DND-41 (cell line): ENCODE results near the gene RGR.

Source experiments
- EZH2 ChIP-seq: IDR thresholded peaks from 3 replicates; pipeline ENCODE4 v1.6.1; 2012; ENCODE audit warnings: borderline replicate concordance, low read depth, mild to moderate bottlenecking, moderate library complexity, low read length, inconsistent platforms; ENCODE audit not compliant: severe bottlenecking
- TF ChIP-seq, protein P1 (sequence below): IDR thresholded peaks from 2 replicates; pipeline ENCODE4 v1.5.1; 2012; ENCODE audit warnings: borderline replicate concordance, low read length, moderate library complexity, mild to moderate bottlenecking; ENCODE audit not compliant: poor library complexity, severe bottlenecking; ENCODE audit errors: extremely low read depth

DNA sequence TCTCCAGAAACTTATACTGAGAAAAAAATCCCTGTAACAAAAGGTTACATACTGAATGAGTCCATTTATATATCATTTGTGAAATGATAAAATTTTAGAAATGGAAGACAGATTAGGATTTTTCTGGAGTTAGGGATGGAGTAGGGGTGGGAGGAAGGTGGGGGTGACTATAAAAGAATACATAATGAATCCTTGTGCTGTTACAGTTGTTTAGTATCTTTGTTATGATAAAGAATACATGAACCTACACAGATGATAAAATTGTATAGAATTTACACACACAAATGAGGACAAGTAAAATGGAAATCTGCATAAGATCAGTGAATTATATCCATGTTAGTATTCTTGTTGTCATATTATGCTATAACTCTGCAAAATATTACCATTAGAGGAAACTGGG is 41.8 kb downstream of the RGR start:
- TF ChIP-seq, protein P1, sequence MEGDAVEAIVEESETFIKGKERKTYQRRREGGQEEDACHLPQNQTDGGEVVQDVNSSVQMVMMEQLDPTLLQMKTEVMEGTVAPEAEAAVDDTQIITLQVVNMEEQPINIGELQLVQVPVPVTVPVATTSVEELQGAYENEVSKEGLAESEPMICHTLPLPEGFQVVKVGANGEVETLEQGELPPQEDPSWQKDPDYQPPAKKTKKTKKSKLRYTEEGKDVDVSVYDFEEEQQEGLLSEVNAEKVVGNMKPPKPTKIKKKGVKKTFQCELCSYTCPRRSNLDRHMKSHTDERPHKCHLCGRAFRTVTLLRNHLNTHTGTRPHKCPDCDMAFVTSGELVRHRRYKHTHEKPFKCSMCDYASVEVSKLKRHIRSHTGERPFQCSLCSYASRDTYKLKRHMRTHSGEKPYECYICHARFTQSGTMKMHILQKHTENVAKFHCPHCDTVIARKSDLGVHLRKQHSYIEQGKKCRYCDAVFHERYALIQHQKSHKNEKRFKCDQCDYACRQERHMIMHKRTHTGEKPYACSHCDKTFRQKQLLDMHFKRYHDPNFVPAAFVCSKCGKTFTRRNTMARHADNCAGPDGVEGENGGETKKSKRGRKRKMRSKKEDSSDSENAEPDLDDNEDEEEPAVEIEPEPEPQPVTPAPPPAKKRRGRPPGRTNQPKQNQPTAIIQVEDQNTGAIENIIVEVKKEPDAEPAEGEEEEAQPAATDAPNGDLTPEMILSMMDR = no peak
- TF ChIP-seq EZH2 = no peak
